ENCODE measurements around the gene CENPL. TPM values are rescaled to one million over a fixed set of nuclear protein-coding genes. Genes with fewer than 3 reads are reported as not detected.
"Not testable (repeated sequence)": the region's sequence is repeated elsewhere in the genome, so short reads cannot be mapped to it uniquely, and the experiment has no call there.

CENPL gene
- total RNA-seq, 1 donor from 2014 or later, result 19.6 TPM

DNA sequence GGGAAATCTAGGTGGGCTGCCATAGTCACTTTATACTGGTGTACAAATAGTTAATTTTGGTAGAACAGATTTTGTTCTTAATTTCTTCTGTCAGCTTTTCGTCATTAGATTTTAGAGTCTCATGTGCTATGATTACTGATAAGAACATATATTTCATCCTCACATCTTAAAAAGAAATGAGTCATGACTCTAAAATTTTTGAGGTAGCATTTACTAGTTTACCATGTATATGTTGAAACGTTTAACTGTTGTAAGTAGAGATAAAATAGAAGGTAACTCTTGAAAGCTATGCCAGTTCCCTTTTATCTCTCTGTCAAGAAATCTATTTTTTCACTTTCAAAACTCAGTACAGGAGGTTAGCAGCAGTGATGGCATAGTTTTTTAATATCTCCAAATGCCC is 56.5 kb downstream of the CENPL start:
- DNase-seq (ENCODE audit: low spot score in 2 of 2) (no peak), FAIRE-seq (no peak)

DNA sequence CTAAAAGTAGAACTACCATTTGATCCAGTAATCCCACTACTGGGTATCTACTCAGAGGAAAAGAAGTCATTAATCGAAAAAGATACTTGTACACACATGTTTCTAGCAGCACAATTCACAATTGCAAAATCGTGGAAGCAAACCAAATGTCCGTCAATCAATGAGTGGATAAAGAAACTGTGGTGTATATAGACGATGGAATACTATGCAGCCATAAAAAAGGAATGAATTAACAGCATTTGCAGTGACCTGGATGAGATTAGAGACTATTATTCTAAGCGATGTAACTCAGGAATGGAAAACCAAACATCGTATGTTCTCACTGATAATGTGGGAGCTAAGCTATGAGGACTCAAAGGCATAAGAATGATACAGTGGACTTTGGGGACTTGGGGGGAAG is 60.4 kb downstream of the CENPL start:
- DNase-seq (ENCODE audit: low spot score in 2 of 2); FAIRE-seq: not testable (repeated sequence)

DNA sequence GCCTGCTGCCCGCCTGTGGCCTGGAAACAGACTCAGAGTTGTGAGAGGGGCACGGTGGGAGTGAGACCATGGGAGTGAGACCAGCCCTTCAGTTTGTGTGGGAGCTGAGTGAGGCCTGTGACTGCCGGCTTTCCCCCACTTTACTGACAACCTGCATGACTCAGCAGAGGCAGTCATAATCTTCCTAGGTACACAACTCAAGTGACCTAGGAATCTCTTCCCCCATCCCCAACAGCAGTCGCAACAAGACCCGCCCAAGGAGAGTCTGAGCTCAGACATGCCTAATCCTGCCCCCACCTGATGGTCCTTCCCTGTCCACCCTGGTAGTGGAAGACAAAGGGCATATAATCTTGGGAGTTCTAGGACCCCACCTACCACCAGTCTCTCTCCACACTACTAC is 65.7 kb downstream of the CENPL start:
- DNase-seq (ENCODE audit: low spot score in 2 of 2), result no peak
- no peak for FAIRE-seq

- DNase-seq (ENCODE audit: low spot score in 2 of 2) (no peak), FAIRE-seq (no peak)
These were observed 66.6 kb downstream of the CENPL start for GRCh38 chr1:173758110-173758509.

DNA sequence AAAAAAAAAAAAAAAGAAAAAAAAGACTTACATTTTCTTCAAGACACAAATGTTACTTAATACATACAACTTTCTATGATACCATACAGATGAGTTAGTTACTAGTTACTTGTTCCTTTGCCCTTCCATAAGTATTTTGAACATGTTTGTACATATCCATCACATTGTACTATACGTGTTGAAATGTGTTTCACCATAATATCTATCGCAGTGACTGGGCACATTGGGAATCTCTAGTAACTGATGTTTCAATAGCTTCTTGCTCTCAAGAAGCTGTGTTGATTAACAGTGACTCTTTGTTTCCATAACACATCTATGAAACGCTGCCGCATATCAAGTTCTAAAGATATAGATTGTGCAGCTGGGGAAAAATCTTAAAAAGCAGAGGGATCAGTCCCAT is 67.0 kb downstream of the CENPL start:
- FAIRE-seq (no peak), DNase-seq (ENCODE audit: low spot score in 2 of 2) (no peak)

DNA sequence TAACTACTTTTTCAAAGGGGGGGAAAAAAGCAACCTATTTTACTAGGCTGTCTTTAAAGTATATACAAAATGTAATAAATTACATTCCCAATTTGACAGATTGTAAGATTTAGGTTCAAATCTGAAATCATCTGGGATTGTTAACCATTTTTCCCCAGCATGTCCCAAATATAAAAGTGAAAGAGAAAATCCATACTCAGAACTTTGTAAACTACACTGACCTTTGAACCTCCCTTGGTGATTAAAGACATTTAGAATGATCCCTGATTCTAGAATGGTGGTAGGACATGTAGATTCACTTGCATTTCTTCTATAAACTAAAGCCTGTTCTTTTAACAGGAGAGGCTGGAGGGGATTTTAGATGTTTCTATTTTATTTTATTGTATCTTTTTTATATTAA is 70.9 kb downstream of the CENPL start:
- FAIRE-seq, result no peak
- DNase-seq (ENCODE audit: low spot score in 2 of 2), result no peak

Small RNA genes within 50 kb of the gene (small RNA-seq; reads per million reads assigned to genes)
- gene RF00019, result not detected

Other genes starting within 250 kb of the CENPL start
- gene SLC9C2, start 221.8 kb downstream of the CENPL start, total RNA-seq, result 3.7 TPM
- not detected for gene TEX50, start 189.5 kb downstream of the CENPL start, total RNA-seq
- 14.7 TPM for gene ANKRD45, start 155.0 kb downstream of the CENPL start, total RNA-seq
- gene KLHL20, start 109.9 kb downstream of the CENPL start, total RNA-seq, result 31.0 TPM
- gene DARS2, start 210 bp downstream of the CENPL start, total RNA-seq, result 17.1 TPM
- gene GAS5, start 43.1 kb upstream of the CENPL start, total RNA-seq, result 760 TPM
- 33.4 TPM for gene ZBTB37, start 43.5 kb upstream of the CENPL start, total RNA-seq
- gene SERPINC1, start 92.4 kb upstream of the CENPL start, total RNA-seq, result not detected
- gene RC3H1, start 197.5 kb upstream of the CENPL start, total RNA-seq, result 27.3 TPM

All from frontal cortex (tissue), 4 donors.